Anterior cingulate cortex (tissue), 58 donors: ENCODE results near the gene YWHAQ.
A peak's percentile ranks its signal among the peaks of the same experiment; 100 is the strongest.

Experiments used
- DNase-seq, 58 donors: peaks; one replicate each; lab custom pipeline; 2025; lab: John Stamatoyannopoulos, UW

The YWHAQ gene

DNA sequence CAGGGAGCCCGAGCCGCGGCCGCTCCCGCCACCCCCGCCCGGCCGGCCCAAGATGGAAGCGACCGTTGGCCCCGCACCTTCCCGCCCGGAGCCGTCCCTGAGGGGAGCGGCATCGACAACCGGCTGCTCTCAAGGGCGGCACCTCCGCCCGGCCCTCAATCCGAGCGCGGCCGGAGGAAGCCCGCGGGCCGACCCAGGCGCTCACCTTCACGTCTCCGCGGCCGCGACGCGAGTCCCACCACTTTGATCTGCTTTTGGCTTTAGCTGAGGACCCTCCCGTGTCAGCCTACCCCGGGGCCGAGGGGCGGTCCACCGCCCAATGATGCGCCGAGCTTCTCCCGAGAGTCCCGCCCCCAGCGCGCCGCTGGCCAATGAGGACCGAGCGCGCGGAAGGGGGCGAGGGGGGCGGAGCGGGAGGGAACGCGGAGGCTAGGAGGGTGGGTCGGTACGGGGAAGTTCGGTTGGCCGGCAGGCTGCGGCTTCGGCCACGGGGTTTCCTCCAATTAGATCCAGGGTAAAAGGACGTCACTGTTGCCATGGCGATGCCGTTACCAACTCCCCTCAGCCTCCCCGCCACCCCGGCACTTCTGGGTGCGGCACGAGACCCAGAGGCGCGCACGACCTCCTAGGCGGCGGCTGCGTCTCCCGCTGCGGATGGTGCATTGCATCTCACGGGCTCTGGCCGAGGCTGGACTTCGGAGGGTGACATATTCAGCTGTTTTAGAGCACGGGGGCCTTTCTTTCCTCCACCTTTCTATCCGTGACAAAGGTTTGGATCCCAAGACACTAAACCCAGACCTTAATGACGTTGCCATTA lies at the start of gene YWHAQ:
TSS of gene YWHAQ (minus strand) at position 262 of the 817 bp plus-strand sequence. CDS start 545 bp downstream, outside the sequence.
- DNase-seq = peak; percentile 75 to 99 (median 98)

- DNase-seq = no peak
Measured at GRCh38 chr2:9680082-9680481, 49.3 kb upstream of the YWHAQ start.

- no peak for DNase-seq
Measured at GRCh38 chr2:9679218-9679617, 48.4 kb upstream of the YWHAQ start.

- DNase-seq = no peak
Measured at GRCh38 chr2:9678544-9678943, 47.7 kb upstream of the YWHAQ start.

DNA sequence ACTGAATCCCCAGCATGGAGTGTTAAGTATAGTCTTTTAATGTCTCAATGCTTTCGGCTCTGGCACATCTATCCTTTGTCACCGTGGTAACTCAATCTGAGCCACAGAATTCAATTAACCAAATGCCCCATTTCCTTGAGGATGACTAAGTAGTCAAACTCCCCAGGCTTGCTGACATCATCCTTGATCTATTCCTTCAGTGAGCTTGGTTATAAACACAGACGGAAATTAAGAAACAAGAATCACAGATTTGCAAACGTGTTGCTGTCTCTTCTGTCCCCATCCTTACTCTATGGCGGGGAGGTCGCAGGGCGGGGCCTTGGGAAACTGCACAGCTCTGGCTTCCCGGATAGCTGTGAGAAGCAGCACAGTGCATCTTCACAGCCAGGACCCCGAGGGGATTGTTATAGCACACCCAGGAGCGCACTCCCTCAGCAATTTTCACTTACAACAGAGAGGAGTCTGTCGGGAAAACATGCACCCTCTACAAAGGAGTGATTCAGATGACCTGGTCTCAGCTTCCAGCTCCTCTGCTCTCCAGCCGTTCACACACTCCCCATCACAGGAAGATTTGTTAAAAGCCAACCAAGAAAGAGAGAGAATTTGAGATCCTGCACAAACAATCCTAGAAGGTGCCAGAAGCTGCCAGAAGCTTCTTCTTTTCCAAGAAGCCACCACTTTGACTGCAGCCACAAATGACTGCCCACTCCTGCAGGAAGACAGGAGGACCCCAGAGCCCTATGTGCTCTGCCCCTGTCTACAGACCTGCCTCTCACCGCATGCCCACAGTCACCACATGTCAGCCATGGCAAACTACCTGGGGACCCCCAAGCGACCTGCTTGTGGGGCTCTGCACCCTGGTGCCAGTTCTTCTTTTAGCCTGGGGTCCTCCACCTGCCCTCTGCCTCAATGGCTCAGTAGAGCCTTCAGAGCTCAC lies 44.9 kb upstream of the YWHAQ start:
- DNase-seq = peak in 19 of 58 donors; percentile 10 to 61 (median 30)

- DNase-seq = no peak
Measured at GRCh38 chr2:9674891-9675414, 44.2 kb upstream of the YWHAQ start.

DNA sequence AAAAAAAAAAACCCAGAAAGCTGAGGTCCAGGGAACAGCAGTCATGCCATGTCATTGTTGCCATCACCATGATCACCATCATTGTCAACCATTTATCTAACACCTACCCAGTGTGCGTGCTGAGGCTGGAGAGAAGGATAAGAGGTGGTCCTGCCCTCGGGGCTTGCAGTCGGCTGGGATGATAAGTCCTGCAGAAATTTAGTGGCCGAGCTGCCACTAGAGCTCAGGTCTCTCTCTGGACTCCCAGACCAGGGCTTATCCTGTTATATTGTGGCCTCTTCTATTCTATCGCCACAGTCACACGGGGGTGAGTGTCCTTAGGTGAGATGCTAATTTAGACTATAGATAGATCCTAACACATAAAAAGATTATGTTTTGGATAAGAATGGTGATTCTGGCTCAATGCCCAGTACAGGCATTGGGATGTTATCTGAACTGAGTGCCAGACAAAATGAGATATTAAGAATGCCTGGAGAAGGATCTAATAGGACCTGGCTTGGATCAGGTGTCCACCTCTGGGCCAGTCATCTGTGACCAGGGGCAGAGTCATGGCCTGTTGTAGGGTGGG lies 43.2 kb upstream of the YWHAQ start:
- no peak for DNase-seq

- peak in 4 of 58 donors; percentile 4 to 39 (median 19) for DNase-seq
Measured at GRCh38 chr2:9668687-9669345, 38.0 kb upstream of the YWHAQ start.

GRCh38 chr2:9667826-9668225 lies 37.0 kb upstream of the YWHAQ start:
- no peak for DNase-seq

- DNase-seq = no peak
Measured at GRCh38 chr2:9666306-9666705, 35.5 kb upstream of the YWHAQ start.

GRCh38 chr2:9665898-9666297 lies 35.1 kb upstream of the YWHAQ start:
- DNase-seq = no peak

- no peak for DNase-seq
Measured at GRCh38 chr2:9664365-9664764, 33.6 kb upstream of the YWHAQ start.

GRCh38 chr2:9663008-9663879 lies 32.4 kb upstream of the YWHAQ start:
- no peak for DNase-seq

DNA sequence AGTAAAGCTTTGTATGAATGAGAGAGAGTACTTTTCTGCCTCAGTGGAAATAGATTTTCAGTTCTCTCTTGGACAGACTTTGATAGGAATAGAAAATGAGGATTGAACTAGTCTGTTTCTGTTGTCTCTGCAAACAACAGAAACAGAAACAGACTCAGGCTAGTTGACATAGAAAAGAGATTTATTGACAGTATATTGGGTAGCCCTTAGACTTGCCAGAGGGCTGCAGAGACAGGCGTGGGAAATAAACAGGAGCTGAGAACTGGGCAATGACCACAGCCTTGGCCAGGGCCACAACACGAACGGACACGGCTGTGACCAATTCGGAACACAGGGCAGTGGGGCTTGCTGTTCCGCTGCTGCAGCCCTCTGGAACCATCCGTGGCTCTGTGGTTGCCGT lies 30.5 kb upstream of the YWHAQ start:
- DNase-seq = no peak

GRCh38 chr2:9660781-9661180 lies 30.0 kb upstream of the YWHAQ start:
- peak in 3 of 58 donors; percentile 7 to 31 (median 11) for DNase-seq

- peak in 11 of 58 donors; percentile 12 to 43 (median 20) for DNase-seq
Measured at GRCh38 chr2:9660154-9660553, 29.4 kb upstream of the YWHAQ start.

- no peak for DNase-seq
Measured at GRCh38 chr2:9658972-9659371, 28.2 kb upstream of the YWHAQ start.

- DNase-seq = no peak
Measured at GRCh38 chr2:9657731-9658130, 26.9 kb upstream of the YWHAQ start.

GRCh38 chr2:9657083-9657482 lies 26.3 kb upstream of the YWHAQ start:
- DNase-seq = no peak
